Stimulated activated naive CD8-positive, alpha-beta T cell treated with anti-CD3 and anti-CD28 coated beads, Interleukin-15, amount 100 ng/mL, for 72 hours (primary cell): ENCODE measurements around the gene TRIM36.
A peak's percentile ranks its signal among the peaks of the same experiment; 100 is the strongest.

Experiments used
- ATAC-seq: fragments of 150-1000 bp; cut with Tn5 transposase; 2 replicates; pipeline ENCODE4 v1.10.0; 2021; ENCODE audit warnings: mild to moderate bottlenecking, moderate library complexity
- DNase-seq, 2 donors: peaks; one replicate each; pipeline ENCODE4 v3.0.0; 2021 to 2022
- H3K27ac Mint-ChIP-seq, 2 donors: one replicate each; pipeline ENCODE4 v1.8.0; 2022; ENCODE audit warnings: mild to moderate bottlenecking in 2 of 2, mixed read lengths in 2 of 2, moderate library complexity in 2 of 2
- H3K27me3 Mint-ChIP-seq: one replicate; pipeline ENCODE4 v1.8.0; 2022; ENCODE audit warnings: mixed read lengths
- H3K4me1 Mint-ChIP-seq: one replicate; pipeline ENCODE4 v1.8.0; 2022; ENCODE audit warnings: mild to moderate bottlenecking, mixed read lengths
- H3K4me3 Mint-ChIP-seq, 2 donors: one replicate each; pipeline ENCODE4 v1.8.0; 2022; ENCODE audit warnings: mild to moderate bottlenecking in 2 of 2, mixed read lengths in 2 of 2, moderate library complexity in 1 of 2
- H3K9me3 Mint-ChIP-seq, 2 donors: one replicate each; pipeline ENCODE4 v1.8.0; 2022; ENCODE audit warnings: mixed read lengths in 2 of 2

The TRIM36 gene, protein sequence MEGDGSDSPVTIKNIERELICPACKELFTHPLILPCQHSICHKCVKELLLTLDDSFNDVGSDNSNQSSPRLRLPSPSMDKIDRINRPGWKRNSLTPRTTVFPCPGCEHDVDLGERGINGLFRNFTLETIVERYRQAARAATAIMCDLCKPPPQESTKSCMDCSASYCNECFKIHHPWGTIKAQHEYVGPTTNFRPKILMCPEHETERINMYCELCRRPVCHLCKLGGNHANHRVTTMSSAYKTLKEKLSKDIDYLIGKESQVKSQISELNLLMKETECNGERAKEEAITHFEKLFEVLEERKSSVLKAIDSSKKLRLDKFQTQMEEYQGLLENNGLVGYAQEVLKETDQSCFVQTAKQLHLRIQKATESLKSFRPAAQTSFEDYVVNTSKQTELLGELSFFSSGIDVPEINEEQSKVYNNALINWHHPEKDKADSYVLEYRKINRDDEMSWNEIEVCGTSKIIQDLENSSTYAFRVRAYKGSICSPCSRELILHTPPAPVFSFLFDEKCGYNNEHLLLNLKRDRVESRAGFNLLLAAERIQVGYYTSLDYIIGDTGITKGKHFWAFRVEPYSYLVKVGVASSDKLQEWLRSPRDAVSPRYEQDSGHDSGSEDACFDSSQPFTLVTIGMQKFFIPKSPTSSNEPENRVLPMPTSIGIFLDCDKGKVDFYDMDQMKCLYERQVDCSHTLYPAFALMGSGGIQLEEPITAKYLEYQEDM

DNA sequence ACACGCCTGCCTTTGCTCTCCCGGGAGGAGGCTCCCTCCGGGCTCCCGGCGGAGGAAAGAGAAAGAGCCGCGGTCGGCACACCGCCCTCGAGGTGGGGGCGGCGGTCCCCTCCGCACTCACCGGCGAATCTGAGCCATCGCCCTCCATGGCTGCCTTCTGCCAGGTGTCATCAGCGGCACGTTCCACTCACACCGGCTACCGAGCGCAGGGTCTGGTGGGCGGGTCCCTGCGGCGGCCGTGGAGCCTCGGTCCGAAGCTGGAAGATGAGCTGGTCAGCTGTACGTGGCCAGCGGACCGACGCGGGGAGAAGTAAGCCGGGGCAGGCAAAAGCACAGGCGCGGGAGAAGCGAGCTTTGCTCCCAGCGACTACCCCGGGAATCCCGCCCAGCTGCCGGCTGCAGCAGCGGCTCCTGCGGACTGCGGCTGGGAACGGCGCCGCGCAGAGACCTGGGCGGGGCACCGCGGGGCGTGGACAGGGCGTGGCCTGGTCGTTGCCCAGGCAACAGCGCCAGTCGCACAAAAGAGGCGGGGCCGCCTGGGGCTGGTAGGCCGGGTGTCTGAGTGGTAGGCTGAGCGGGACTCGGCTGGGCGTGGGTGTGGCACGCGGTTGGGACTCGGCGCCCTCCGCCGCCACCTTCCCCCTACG, at the start of gene TRIM36:
Gene TRIM36, minus strand, starts transcription at position 422 of the 647 bp plus-strand sequence. Its CDS starts 274 bp downstream, at position 148.
- H3K4me1 Mint-ChIP-seq, result peaks cover 14% of the 10 kb centered on the region

DNA sequence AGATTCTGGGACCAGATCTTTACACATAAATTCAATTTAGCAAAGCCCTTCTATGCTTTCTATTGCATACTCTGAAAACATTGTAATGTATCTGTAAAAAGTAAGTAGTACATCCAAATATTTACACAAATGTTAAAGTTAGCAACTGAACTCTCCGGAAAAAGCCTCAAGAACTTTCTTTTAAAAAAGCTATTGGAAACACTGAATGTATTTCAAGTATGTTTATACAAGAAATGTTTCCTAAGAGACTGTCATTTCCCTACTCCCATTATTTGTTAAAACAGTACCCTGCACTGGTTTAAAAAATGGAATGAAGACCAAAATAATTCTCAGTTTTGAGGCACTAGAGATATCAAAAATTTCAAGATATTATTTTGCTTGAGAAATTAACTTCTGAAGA, 44.8 kb upstream of the TRIM36 start:
- H3K4me1 Mint-ChIP-seq, result peaks cover 11% of the 10 kb centered on the region
- ATAC-seq, result no peak
- H3K27me3 Mint-ChIP-seq, result no peaks in the 10 kb centered on the region
- no peak overlapping the region for H3K4me3 Mint-ChIP-seq
- no peak for DNase-seq
- H3K27ac Mint-ChIP-seq, result no peak overlapping the region
- no peaks in the 10 kb centered on the region for H3K9me3 Mint-ChIP-seq

More for the DNA sequence above, at the start of gene TRIM36:
- ATAC-seq, result peak; percentile 96
- Mint-ChIP-seq H3K27me3 (peaks cover 86% of the 10 kb centered on the region), H3K27ac (peak within 1 kb of the TSS in 1 of 2 donors; percentile 74), H3K9me3 (peaks cover 18 to 20% of the 10 kb centered on the region in 2 donors), H3K4me3 (peak within 1 kb of the TSS; percentile 86 to 87)
- DNase-seq, result peak; percentile 92 to 93

GRCh38 chr5:115209279-115209678, 39.6 kb upstream of the TRIM36 start:
- DNase-seq (peak; percentile 59 to 76), ATAC-seq (peak; percentile 100)
- Mint-ChIP-seq H3K27ac (no peak overlapping the region), H3K27me3 (no peaks in the 10 kb centered on the region), H3K4me1 (peaks cover 16% of the 10 kb centered on the region), H3K9me3 (no peaks in the 10 kb centered on the region), H3K4me3 (no peak overlapping the region)

- ATAC-seq (no peak), DNase-seq (no peak)
- Mint-ChIP-seq H3K9me3 (no peaks in the 10 kb centered on the region), H3K27me3 (no peaks in the 10 kb centered on the region), H3K4me1 (no peaks in the 10 kb centered on the region), H3K27ac (no peak overlapping the region), H3K4me3 (no peak overlapping the region)
These were observed 33.2 kb upstream of the TRIM36 start for GRCh38 chr5:115202952-115203351.

DNA sequence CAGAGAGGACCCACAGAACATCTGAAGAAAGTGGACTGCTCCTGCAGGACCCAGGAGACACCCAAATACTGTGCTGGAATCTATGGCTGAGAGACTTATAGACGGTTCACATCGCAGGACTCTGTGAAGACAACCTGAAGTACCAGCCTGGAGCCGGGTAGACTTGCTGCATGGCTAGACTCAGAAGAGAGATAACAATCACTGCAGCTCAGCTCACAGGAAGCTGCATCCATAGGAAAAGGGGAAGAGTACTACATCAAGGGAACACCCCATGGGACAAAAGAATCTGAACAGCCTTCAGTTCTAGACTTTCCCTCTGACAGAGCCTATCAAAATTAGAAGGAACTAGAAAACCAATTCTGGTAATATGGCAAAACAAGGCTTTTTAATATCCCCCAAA, 26.5 kb upstream of the TRIM36 start:
- H3K27me3 Mint-ChIP-seq, result peaks cover 7% of the 10 kb centered on the region
- ATAC-seq (no peak), DNase-seq (no peak)
- H3K9me3 Mint-ChIP-seq, result no peaks in the 10 kb centered on the region
- H3K4me1 Mint-ChIP-seq, result no peaks in the 10 kb centered on the region
- no peak overlapping the region for H3K27ac Mint-ChIP-seq
- H3K4me3 Mint-ChIP-seq, result no peak overlapping the region

- Mint-ChIP-seq H3K27ac (no peak overlapping the region), H3K27me3 (peaks cover 19% of the 10 kb centered on the region), H3K4me3 (no peak overlapping the region), H3K4me1 (no peaks in the 10 kb centered on the region), H3K9me3 (no peaks in the 10 kb centered on the region)
- ATAC-seq, result no peak
- no peak for DNase-seq
These were observed 25.0 kb upstream of the TRIM36 start for GRCh38 chr5:115194676-115195075.

DNA sequence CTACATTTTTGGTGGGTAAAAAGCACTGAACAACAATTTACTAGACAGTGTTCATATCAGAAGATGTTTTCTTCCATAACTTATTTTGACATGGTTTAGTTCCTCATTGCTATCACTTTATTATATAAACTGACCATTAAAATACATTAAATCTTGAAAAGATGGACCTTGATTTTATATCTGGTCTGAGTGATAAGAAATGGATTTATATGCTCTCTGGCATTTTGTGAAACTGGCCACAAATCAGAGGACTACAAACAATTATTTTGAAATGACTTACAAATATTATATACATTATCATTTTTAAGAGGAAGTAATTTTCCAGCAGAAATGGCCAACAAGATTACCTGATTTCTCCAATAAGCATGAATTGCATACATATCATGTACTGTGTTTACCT, 23.6 kb upstream of the TRIM36 start:
- Mint-ChIP-seq H3K4me1 (no peaks in the 10 kb centered on the region), H3K27ac (no peak overlapping the region), H3K27me3 (peaks cover 19% of the 10 kb centered on the region), H3K9me3 (no peaks in the 10 kb centered on the region), H3K4me3 (no peak overlapping the region)
- DNase-seq (no peak), ATAC-seq (no peak)

DNA sequence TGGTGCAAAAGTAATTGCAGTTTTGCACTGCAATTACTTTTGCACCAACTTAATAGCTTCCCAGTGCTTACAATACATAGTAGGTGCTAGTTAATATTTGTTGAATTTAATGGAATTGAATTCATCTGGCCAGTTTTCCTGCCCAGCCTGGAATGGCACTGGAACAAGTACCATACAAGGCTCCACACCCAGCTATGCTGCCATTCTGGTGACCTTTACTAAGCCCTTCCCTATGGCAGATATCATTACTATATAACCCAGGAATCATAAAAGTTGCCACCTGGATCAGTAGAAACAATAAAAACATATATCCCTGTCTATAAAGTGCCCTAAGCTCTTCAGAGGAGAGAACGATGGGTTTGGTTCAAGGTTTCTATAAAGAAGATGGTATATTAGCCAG, 22.4 kb upstream of the TRIM36 start:
- DNase-seq (no peak), ATAC-seq (no peak)
- Mint-ChIP-seq H3K9me3 (no peaks in the 10 kb centered on the region), H3K4me1 (no peaks in the 10 kb centered on the region), H3K4me3 (no peak overlapping the region), H3K27me3 (peaks cover 19% of the 10 kb centered on the region), H3K27ac (no peak overlapping the region)

DNA sequence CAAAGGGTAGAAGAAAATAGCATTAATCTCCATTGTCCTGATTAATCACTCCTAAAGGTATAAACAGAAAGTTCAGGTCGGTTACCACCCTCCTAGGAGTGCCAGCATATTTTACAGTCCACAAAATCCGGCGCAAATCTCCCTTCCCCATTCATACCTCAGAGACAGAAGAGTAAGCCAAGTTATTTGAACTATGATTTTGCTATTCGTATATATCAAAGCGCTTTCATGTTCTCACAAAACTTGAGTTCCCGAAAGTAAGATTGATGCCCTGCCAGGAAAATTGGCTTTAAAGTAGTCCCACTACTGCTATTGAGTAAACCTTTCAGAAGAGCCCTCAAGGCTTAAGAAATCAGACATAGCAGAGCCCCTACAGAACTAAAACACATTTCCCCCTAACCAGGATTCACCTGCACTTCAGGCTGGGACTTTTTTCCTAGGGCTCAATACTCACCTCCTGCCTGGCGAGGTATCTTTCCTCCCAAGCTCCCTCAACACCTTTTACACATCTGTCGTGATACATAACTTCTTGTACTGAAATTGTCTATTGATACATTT, 21.8 kb upstream of the TRIM36 start:
- H3K27ac Mint-ChIP-seq, result no peak overlapping the region
- DNase-seq (no peak), ATAC-seq (no peak)
- H3K4me1 Mint-ChIP-seq, result no peaks in the 10 kb centered on the region
- no peak overlapping the region for H3K4me3 Mint-ChIP-seq
- H3K9me3 Mint-ChIP-seq, result no peaks in the 10 kb centered on the region
- H3K27me3 Mint-ChIP-seq, result peaks cover 19% of the 10 kb centered on the region

DNA sequence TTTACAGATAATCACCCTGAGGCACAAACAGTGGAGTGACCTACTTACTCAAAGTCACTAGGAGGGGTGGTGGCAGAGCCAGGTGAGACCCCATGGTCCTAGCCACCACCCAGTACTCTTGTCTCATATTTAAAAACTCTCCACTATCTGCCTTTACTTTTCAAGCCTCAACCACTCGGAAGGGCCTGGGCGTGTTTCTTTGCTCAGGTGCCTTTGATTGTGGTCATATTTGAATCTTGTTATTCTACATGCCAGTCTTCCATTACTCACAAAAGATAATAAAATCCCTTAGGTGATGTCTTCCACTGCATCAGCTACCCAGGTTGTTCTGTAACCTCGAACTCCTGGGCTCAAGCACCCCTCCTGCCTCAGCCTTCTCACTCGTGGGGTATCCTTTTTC, 20.7 kb upstream of the TRIM36 start:
- no peak for DNase-seq
- no peaks in the 10 kb centered on the region for H3K4me1 Mint-ChIP-seq
- peak overlapping the region in 1 of 2 donors; percentile 13 for H3K27ac Mint-ChIP-seq
- no peaks in the 10 kb centered on the region for H3K9me3 Mint-ChIP-seq
- ATAC-seq, result no peak
- peaks cover 26% of the 10 kb centered on the region for H3K27me3 Mint-ChIP-seq
- H3K4me3 Mint-ChIP-seq, result no peak overlapping the region

DNA sequence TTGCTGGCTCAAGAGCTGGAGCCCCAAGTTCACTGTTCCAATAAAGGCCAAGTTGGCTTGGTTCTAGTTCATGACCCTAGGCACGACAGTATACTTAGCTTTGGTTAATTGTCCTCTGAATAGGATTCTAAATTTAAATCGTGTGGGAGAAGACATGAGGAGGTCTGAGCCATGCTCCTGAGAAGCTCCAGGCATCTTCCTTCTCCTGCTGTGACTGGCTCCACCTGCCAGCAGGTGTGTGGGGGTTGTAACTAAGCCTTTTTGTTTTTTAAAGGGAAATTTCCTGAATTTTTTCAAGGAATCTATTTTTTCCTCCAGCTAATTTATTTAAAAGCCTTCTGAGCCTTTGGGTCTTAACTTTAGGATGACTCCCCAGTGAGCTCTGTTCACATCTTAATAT, 20.2 kb upstream of the TRIM36 start:
- DNase-seq (no peak), ATAC-seq (no peak)
- Mint-ChIP-seq H3K9me3 (no peaks in the 10 kb centered on the region), H3K27ac (no peak overlapping the region), H3K27me3 (peaks cover 26% of the 10 kb centered on the region), H3K4me1 (no peaks in the 10 kb centered on the region), H3K4me3 (no peak overlapping the region)

DNA sequence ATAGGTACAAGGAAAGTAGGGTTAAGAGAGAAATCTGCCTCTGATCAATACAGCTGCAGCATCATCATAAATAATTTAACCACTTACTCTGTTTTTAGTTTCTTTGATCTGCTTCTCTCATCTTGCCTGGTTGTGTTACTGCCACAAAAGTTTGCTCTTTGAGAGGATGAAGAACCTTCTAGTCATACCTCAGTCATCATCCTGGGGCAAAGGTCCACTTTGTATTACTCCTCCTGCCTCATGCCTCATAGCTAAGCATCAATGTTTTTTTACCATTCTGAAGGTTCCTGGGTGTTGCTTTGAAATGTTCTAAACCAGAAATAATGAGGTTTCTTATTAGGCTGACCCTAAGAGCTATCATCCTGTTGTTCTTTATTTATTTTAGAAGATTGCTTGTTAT, 17.1 kb upstream of the TRIM36 start:
- H3K4me1 Mint-ChIP-seq, result no peaks in the 10 kb centered on the region
- no peak overlapping the region for H3K27ac Mint-ChIP-seq
- ATAC-seq (no peak), DNase-seq (no peak)
- H3K4me3 Mint-ChIP-seq, result no peak overlapping the region
- H3K9me3 Mint-ChIP-seq, result no peaks in the 10 kb centered on the region
- H3K27me3 Mint-ChIP-seq, result peaks cover 44% of the 10 kb centered on the region

DNA sequence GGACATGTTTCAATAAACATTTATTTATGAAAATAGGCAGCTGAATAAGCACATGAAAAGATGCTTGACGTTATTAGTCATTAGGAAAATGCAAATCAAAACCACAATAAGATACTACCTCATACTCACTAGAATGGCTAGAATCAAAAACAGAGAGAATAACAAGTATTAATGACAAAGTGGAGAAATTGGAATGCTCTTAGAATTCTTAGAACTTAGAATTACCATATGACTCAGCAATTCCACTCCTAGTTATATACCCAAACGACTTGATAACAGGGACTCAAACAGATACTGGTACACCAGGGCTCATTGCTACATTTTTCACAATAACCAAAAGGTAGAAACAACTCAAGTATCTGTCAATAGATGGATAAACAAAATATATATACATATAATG, 15.1 kb upstream of the TRIM36 start:
- no peak for ATAC-seq
- DNase-seq, result no peak
- Mint-ChIP-seq H3K4me1 (peaks cover 9% of the 10 kb centered on the region), H3K4me3 (no peak overlapping the region), H3K9me3 (no peaks in the 10 kb centered on the region), H3K27ac (peak overlapping the region in 1 of 2 donors; percentile 56), H3K27me3 (peaks cover 46% of the 10 kb centered on the region)

GRCh38 chr5:115181757-115182156, 12.0 kb upstream of the TRIM36 start:
- no peaks in the 10 kb centered on the region for H3K9me3 Mint-ChIP-seq
- H3K4me1 Mint-ChIP-seq, result peaks cover 20% of the 10 kb centered on the region
- no peak overlapping the region for H3K4me3 Mint-ChIP-seq
- no peak overlapping the region for H3K27ac Mint-ChIP-seq
- ATAC-seq, result no peak
- H3K27me3 Mint-ChIP-seq, result peaks cover 76% of the 10 kb centered on the region
- DNase-seq, result no peak

DNA sequence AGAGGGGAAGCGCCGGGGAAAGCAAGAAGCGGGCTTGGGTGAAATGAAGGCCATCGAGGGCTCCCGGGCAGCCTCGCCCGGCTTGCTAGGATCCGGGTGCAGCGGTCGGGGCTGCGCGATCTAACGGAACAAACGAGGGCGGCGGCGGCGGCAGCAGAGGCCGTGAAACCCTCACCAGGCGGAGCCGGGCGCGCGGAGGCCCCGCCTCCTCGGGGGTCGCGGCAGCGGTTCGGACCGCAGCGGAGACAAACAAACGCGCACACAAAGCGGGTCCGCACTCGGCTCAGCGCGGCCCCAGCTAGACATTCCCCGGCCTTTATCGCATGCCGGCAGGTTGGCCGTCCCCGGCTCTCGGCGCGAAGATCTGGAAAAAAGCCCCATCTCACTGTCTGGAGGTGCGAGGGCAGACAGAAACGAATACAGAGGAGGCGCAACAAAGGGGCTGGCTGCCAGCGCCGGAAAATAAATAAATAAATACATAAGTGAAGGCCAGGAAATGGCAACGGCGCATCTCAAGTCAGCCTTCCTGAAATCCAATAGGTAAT, 10.5 kb upstream of the TRIM36 start:
- Mint-ChIP-seq H3K4me3 (peak overlapping the region; percentile 88 to 96), H3K27ac (peak overlapping the region in 1 of 2 donors; percentile 7), H3K27me3 (peaks cover 72% of the 10 kb centered on the region), H3K9me3 (no peaks in the 10 kb centered on the region), H3K4me1 (peaks cover 20% of the 10 kb centered on the region)
- DNase-seq (peak in 1 of 2 donors; percentile 30), ATAC-seq (peak; percentile 79)
